Uterus (tissue), 2 donors: ENCODE measurements around the gene CALM1.

ENCODE experiments used
- POLR2A ChIP-seq, 2 donors: fragments of 450-650 bp; IDR thresholded peaks; one replicate each; pipeline ENCODE4 v1.6.1; 2016; ENCODE audit warnings: antibody characterized with exemption in 2 of 2, mild to moderate bottlenecking in 1 of 2, moderate library complexity in 1 of 2
- TF ChIP-seq, protein P1 (sequence below), 4 experiments: fragments of 200-600 bp in 2 of 4; fragments of 450-650 bp in 2 of 4; sonication (generic) in 2 of 4; IDR thresholded peaks; one replicate each; pipeline ENCODE4 v1.5.1; 2016 to 2019; ENCODE audit warnings: antibody characterized with exemption in 4 of 4, mild to moderate bottlenecking in 2 of 4, moderate library complexity in 1 of 4

GRCh38 chr14:90450667-90451066, 53.8 kb downstream of the CALM1 start:
- TF ChIP-seq POLR2A (IDR thresholded peaks at IDR 0.05): no peak
- TF ChIP-seq, protein P1, sequence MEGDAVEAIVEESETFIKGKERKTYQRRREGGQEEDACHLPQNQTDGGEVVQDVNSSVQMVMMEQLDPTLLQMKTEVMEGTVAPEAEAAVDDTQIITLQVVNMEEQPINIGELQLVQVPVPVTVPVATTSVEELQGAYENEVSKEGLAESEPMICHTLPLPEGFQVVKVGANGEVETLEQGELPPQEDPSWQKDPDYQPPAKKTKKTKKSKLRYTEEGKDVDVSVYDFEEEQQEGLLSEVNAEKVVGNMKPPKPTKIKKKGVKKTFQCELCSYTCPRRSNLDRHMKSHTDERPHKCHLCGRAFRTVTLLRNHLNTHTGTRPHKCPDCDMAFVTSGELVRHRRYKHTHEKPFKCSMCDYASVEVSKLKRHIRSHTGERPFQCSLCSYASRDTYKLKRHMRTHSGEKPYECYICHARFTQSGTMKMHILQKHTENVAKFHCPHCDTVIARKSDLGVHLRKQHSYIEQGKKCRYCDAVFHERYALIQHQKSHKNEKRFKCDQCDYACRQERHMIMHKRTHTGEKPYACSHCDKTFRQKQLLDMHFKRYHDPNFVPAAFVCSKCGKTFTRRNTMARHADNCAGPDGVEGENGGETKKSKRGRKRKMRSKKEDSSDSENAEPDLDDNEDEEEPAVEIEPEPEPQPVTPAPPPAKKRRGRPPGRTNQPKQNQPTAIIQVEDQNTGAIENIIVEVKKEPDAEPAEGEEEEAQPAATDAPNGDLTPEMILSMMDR (IDR thresholded peaks at IDR 0.05): no peak
